WTC11 (cell line): ENCODE measurements around the gene LASP1. TPM values are rescaled to one million over a fixed set of nuclear protein-coding genes. Genes with fewer than 3 reads are reported as not detected.

ENCODE experiments used
- ATAC-seq: fragments of 200-7000 bp; cut with Tn5 transposase; 2 replicates; pipeline ENCODE4 v1.10.0; 2021; ENCODE audit warnings: mild to moderate bottlenecking, moderate library complexity
- CTCF ChIA-PET: fragments of 300-600 bp; sonication (Branson Sonifier 250); formaldehyde crosslinking; loops from one replicate; lab custom pipeline; 2021; ENCODE audit warnings: antibody characterized with exemption; lab: Charles Lee
- POLR2A ChIA-PET: fragments of 350-600 bp; sonication (Branson Sonifier 250); formaldehyde crosslinking; loops from one replicate; lab custom pipeline; 2021; ENCODE audit warnings: antibody characterized with exemption; lab: Charles Lee
- DNase-seq: peaks from one replicate; pipeline ENCODE4 v3.0.0; 2021; ENCODE audit warnings: low spot score
- H3K27ac Mint-ChIP-seq: 2 replicates; pipeline ENCODE4 v1.8.0; 2021; ENCODE audit warnings: mixed read lengths
- H3K27me3 Mint-ChIP-seq: 2 replicates; pipeline ENCODE4 v1.8.0; 2021; ENCODE audit warnings: low read depth, mild to moderate bottlenecking, moderate library complexity, mixed read lengths
- H3K36me3 Mint-ChIP-seq: 2 replicates; pipeline ENCODE4 v1.8.0; 2021; ENCODE audit warnings: mixed read lengths
- H3K4me1 Mint-ChIP-seq: 2 replicates; pipeline ENCODE4 v1.8.0; 2022; ENCODE audit warnings: mixed read lengths
- H3K4me3 Mint-ChIP-seq: 2 replicates; pipeline ENCODE4 v1.8.0; 2021; ENCODE audit warnings: mild to moderate bottlenecking, moderate library complexity, mixed read lengths
- H3K9me3 Mint-ChIP-seq: 2 replicates; pipeline ENCODE4 v1.8.0; 2021; ENCODE audit warnings: mixed read lengths
- CBFB ChIP-seq: sonication (generic); formaldehyde crosslinking; IDR thresholded peaks from 2 replicates; pipeline ENCODE4 v1.8.1; 2022; ENCODE audit warnings: mild to moderate bottlenecking, low read depth, missing genetic modification reagents
- CTCF ChIP-seq: fragments of 200-600 bp; IDR thresholded peaks from 2 replicates; pipeline ENCODE4 v1.8.0; 2022; ENCODE audit warnings: antibody characterized with exemption
- MXD4 ChIP-seq: fragments of 250-450 bp; sonication (Bioruptor Pico); IDR thresholded peaks from 2 replicates; pipeline ENCODE4 v1.8.0; 2021; ENCODE audit warnings: mild to moderate bottlenecking, moderate library complexity, borderline replicate concordance
- NR2C2 ChIP-seq: sonication (generic); formaldehyde crosslinking; IDR thresholded peaks from 2 replicates; pipeline ENCODE4 v1.8.0; 2022; ENCODE audit warnings: mild to moderate bottlenecking, missing genetic modification reagents
- PREB ChIP-seq: sonication (generic); formaldehyde crosslinking; IDR thresholded peaks from 2 replicates; pipeline ENCODE4 v1.8.1; 2022; ENCODE audit warnings: mild to moderate bottlenecking, missing genetic modification reagents, moderate library complexity, borderline replicate concordance
- RELA ChIP-seq: sonication (generic); formaldehyde crosslinking; IDR thresholded peaks from 2 replicates; pipeline ENCODE4 v1.8.1; 2022; ENCODE audit warnings: missing genetic modification reagents, mild to moderate bottlenecking, borderline replicate concordance
- RORB ChIP-seq: fragments of 250-450 bp; sonication (Bioruptor Pico); IDR thresholded peaks from 2 replicates; pipeline ENCODE4 v1.9.0; 2021; ENCODE audit warnings: mild to moderate bottlenecking
- SP1 ChIP-seq: sonication (generic); formaldehyde crosslinking; conservative IDR thresholded peaks from 2 replicates; pipeline ENCODE4 v1.8.1; 2022; ENCODE audit warnings: missing genetic modification reagents
- ZNF138 ChIP-seq: sonication (generic); formaldehyde crosslinking; conservative IDR thresholded peaks from 2 replicates; pipeline ENCODE4 v1.8.1; 2022; ENCODE audit warnings: mild to moderate bottlenecking, moderate library complexity, missing genetic modification reagents
- ZNF219 ChIP-seq: sonication (generic); formaldehyde crosslinking; IDR thresholded peaks from 2 replicates; pipeline ENCODE4 v1.8.0; 2023; ENCODE audit warnings: missing genetic modification reagents, mild to moderate bottlenecking, borderline replicate concordance
- ZNF425 ChIP-seq: fragments of 250-450 bp; sonication (Bioruptor Pico); conservative IDR thresholded peaks from 2 replicates; pipeline ENCODE4 v1.9.0; 2021; ENCODE audit warnings: mild to moderate bottlenecking
- total RNA-seq: library from RNA; stranded (reverse); gene quantifications from 3 replicates; pipeline ENCODE4 v1.2.3, GENCODE V29; 2021
- TF ChIP-seq, protein P1 (sequence below): sonication (generic); formaldehyde crosslinking; conservative IDR thresholded peaks from 2 replicates; pipeline ENCODE4 v1.8.1; 2023; ENCODE audit warnings: mild to moderate bottlenecking, low read depth, missing genetic modification reagents, moderate library complexity
- TF ChIP-seq, protein P2 (sequence below): sonication (generic); formaldehyde crosslinking; IDR thresholded peaks from 2 replicates; pipeline ENCODE4 v1.8.1; 2022; ENCODE audit warnings: missing genetic modification reagents, borderline replicate concordance
- TF ChIP-seq, protein P3 (sequence below): sonication (generic); formaldehyde crosslinking; IDR thresholded peaks from 2 replicates; pipeline ENCODE4 v1.8.1; 2022; ENCODE audit warnings: low read depth, missing genetic modification reagents, borderline replicate concordance
- TF ChIP-seq, protein P4 (sequence below): fragments of 250-450 bp; sonication (Bioruptor Pico); IDR thresholded peaks from 2 replicates; pipeline ENCODE4 v1.9.0; 2021; ENCODE audit warnings: mild to moderate bottlenecking, borderline replicate concordance

LASP1 gene
- total RNA-seq, 1 experiment from 2014 or later, result 139 TPM

DNA sequence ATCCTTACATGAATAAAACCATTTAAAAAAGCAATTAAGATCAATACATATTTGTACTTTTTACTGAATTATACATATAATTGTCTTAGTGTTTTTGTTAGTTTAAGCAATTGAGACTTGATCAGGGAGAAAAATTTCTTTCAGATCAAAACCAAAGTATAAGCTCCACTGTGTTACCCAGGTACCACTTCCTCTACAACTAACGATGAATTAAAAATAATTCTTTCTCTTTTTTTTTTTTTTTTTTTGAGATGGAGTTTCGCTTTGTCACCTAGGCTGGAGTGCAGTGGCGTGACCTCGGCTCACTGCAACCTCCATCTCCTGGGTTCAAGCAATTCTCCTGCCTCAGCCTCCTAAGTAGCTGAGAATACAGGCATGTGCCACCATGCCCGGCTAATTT is 90.5 kb downstream of the LASP1 start (continued):
- TF ChIP-seq, protein P1, sequence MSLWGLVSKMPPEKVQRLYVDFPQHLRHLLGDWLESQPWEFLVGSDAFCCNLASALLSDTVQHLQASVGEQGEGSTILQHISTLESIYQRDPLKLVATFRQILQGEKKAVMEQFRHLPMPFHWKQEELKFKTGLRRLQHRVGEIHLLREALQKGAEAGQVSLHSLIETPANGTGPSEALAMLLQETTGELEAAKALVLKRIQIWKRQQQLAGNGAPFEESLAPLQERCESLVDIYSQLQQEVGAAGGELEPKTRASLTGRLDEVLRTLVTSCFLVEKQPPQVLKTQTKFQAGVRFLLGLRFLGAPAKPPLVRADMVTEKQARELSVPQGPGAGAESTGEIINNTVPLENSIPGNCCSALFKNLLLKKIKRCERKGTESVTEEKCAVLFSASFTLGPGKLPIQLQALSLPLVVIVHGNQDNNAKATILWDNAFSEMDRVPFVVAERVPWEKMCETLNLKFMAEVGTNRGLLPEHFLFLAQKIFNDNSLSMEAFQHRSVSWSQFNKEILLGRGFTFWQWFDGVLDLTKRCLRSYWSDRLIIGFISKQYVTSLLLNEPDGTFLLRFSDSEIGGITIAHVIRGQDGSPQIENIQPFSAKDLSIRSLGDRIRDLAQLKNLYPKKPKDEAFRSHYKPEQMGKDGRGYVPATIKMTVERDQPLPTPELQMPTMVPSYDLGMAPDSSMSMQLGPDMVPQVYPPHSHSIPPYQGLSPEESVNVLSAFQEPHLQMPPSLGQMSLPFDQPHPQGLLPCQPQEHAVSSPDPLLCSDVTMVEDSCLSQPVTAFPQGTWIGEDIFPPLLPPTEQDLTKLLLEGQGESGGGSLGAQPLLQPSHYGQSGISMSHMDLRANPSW, result no peak

- POLR2A ChIA-PET, result no interaction called here
- Mint-ChIP-seq H3K27me3 (no peaks in the 10 kb centered on the region), H3K9me3 (no peaks in the 10 kb centered on the region), H3K4me3 (no peak overlapping the region), H3K4me1 (no peaks in the 10 kb centered on the region), H3K36me3 (no peaks in the 10 kb centered on the region), H3K27ac (no peak overlapping the region)
- DNase-seq (no peak), ATAC-seq (no peak)
- CTCF ChIA-PET, result no interaction called here
- TF ChIP-seq RORB (CRISPR knock-in tag) (no peak), CBFB (CRISPR knock-in tag) (no peak)
Observed at GRCh38 chr17:38961413-38961812, 91.6 kb downstream of the LASP1 start.

DNA sequence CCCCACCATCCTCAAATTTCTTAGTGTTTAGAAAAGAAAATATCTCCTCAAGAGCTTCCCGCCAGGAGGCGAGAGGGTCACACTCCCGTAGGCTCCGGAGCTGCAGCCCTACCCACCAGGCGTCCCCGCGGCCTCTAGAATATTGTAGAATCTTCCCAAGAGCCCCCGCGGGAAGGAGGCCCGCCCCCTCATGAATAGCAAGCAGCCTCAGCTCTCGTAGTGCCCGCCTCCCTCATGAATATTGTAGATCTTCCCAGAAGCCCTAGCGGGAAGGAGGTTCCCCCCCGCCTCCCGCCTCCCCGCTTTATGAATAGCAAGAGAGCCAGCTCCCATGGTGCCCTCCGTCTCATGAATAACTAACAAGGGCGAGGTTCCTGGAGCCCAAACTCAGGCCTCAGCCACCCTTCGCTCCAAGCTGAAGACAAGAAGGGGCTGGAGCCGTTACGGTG is 97.5 kb downstream of the LASP1 start, which contains the start of gene FBXO47:
Gene FBXO47 (minus strand): TSS at position 114 of the 449 bp plus-strand sequence. CDS start 4,378 bp downstream, outside the sequence.
- H3K9me3 Mint-ChIP-seq, result no peaks in the 10 kb centered on the region
- no peaks in the 10 kb centered on the region; the same call in 1 of the 2 replicates for H3K27me3 Mint-ChIP-seq
- ATAC-seq (peak; percentile 98), DNase-seq (peak; percentile 96)
- CTCF ChIA-PET, result interaction anchor here (0.5 to 2.4 kb wide), 26 partner anchors 16 to 273 kb away, joined by 3 to 30 read pairs (median 4); partner anchors contain the start of genes LASP1NB, PLXDC1 and RPL23
- no peaks in the 10 kb centered on the region for H3K36me3 Mint-ChIP-seq
- POLR2A ChIA-PET, result interaction anchor here (0.8 to 1.2 kb wide), 3 partner anchors 98 to 168 kb away, joined by 3 to 7 read pairs (median 5); partner anchors contain the start of genes LASP1 and RPL23
- H3K4me1 Mint-ChIP-seq, result peaks cover 14% of the 10 kb centered on the region
- H3K27ac Mint-ChIP-seq, result peak within 1 kb of the TSS; percentile 89
- H3K4me3 Mint-ChIP-seq, result peak within 1 kb of the TSS; percentile 67
- no peak for TF ChIP-seq RORB (CRISPR knock-in tag)
- TF ChIP-seq, protein P2, sequence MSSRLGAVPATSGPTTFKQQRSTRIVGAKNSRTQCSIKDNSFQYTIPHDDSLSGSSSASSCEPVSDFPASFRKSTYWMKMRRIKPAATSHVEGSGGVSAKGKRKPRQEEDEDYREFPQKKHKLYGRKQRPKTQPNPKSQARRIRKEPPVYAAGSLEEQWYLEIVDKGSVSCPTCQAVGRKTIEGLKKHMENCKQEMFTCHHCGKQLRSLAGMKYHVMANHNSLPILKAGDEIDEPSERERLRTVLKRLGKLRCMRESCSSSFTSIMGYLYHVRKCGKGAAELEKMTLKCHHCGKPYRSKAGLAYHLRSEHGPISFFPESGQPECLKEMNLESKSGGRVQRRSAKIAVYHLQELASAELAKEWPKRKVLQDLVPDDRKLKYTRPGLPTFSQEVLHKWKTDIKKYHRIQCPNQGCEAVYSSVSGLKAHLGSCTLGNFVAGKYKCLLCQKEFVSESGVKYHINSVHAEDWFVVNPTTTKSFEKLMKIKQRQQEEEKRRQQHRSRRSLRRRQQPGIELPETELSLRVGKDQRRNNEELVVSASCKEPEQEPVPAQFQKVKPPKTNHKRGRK (CRISPR knock-in tag), result no peak
- no peak for TF ChIP-seq ZNF138 (CRISPR knock-in tag)
- peak; percentile 73 for TF ChIP-seq SP1 (CRISPR knock-in tag)
- no peak for TF ChIP-seq PREB (CRISPR knock-in tag)
- no peak for TF ChIP-seq NR2C2 (CRISPR knock-in tag)
- TF ChIP-seq, protein P3, sequence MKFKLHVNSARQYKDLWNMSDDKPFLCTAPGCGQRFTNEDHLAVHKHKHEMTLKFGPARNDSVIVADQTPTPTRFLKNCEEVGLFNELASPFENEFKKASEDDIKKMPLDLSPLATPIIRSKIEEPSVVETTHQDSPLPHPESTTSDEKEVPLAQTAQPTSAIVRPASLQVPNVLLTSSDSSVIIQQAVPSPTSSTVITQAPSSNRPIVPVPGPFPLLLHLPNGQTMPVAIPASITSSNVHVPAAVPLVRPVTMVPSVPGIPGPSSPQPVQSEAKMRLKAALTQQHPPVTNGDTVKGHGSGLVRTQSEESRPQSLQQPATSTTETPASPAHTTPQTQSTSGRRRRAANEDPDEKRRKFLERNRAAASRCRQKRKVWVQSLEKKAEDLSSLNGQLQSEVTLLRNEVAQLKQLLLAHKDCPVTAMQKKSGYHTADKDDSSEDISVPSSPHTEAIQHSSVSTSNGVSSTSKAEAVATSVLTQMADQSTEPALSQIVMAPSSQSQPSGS (CRISPR knock-in tag), result no peak
- TF ChIP-seq, protein P4, sequence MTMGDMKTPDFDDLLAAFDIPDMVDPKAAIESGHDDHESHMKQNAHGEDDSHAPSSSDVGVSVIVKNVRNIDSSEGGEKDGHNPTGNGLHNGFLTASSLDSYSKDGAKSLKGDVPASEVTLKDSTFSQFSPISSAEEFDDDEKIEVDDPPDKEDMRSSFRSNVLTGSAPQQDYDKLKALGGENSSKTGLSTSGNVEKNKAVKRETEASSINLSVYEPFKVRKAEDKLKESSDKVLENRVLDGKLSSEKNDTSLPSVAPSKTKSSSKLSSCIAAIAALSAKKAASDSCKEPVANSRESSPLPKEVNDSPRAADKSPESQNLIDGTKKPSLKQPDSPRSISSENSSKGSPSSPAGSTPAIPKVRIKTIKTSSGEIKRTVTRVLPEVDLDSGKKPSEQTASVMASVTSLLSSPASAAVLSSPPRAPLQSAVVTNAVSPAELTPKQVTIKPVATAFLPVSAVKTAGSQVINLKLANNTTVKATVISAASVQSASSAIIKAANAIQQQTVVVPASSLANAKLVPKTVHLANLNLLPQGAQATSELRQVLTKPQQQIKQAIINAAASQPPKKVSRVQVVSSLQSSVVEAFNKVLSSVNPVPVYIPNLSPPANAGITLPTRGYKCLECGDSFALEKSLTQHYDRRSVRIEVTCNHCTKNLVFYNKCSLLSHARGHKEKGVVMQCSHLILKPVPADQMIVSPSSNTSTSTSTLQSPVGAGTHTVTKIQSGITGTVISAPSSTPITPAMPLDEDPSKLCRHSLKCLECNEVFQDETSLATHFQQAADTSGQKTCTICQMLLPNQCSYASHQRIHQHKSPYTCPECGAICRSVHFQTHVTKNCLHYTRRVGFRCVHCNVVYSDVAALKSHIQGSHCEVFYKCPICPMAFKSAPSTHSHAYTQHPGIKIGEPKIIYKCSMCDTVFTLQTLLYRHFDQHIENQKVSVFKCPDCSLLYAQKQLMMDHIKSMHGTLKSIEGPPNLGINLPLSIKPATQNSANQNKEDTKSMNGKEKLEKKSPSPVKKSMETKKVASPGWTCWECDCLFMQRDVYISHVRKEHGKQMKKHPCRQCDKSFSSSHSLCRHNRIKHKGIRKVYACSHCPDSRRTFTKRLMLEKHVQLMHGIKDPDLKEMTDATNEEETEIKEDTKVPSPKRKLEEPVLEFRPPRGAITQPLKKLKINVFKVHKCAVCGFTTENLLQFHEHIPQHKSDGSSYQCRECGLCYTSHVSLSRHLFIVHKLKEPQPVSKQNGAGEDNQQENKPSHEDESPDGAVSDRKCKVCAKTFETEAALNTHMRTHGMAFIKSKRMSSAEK (CRISPR knock-in tag), result no peak
- no peak for TF ChIP-seq MXD4 (CRISPR knock-in tag)
- TF ChIP-seq ZNF425 (CRISPR knock-in tag), result no peak
- TF ChIP-seq ZNF219 (CRISPR knock-in tag), result no peak
- TF ChIP-seq RELA, result no peak
- TF ChIP-seq CTCF, result no peak
